ENCODE data around the gene EXOC6B.

The EXOC6B gene

DNA sequence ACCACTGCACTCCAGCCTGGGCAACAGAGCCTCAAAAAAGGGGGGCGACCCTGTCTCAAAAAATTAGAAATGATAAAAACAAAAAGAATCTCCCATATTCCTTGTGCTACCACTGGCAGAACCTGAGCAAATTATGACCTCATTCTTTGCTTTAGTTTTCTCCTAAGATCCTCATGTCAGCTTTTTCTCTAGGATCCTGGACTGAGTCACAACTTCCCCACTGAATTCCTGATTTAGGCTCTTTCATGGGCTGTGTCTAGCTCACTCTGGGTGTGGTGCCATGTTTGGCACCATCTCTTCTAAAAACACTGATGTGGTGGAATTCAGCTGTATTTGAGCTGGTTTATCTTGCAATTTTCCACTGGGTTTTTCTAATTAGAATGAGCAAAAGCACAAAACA lies 37.1 kb downstream of the EXOC6B start:
- DNase-seq, result no peak

DNA sequence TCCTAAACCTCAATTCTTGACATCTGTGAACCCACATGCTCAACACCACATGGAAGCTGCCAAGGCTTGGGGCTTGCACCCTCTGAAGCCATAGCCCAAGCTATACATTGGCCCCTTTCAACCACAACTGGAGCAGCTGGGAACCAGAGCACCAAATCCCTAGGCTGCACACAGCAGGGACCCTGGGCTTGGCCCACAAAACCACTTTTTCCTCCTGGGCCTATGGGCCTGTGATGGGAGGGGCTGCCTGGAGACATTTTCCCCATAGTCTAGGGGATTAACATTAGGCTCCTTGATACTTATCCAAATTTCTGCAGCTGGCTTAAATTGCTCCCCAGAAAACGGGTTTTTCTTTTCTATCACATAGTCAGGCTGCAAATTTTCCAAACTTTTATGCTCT lies 40.3 kb downstream of the EXOC6B start:
- DNase-seq, result no peak

DNA sequence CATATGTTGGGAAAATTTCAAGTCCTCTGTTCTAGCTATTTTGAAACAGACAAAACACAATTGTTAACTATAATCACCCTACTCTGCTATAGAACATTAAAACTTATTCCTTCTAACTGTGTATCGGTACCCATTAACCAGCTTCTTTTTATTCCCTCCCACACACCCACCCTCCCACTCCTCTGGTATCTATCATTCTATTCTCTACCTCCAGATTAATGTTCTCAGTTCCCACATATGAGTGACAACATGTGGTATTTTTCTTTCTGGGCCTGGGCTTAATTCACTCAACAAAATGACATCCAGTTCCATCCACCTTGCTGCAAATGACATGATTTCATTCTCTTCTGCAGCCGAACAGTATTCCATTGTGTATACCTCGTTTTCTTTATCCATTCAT lies 43.3 kb downstream of the EXOC6B start:
- no peak for DNase-seq

DNA sequence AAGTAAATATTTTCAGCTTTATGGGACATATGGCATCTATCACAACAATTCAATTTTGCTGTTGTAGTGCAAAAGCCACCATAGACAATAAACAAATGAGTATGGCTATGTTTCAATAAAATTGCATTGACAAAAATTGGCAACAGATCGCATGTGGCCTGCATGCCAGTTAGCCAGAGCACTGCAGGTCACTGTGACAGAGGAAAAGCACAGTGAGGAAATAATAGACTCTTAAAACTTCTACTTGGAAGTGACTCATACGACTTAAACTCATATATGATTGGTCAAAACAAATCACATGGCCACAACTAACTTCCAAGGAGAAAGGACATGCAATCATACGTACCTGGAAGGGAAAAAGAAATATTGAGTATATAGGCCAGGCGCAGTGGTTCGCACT lies 44.4 kb downstream of the EXOC6B start:
- DNase-seq, result no peak

DNA sequence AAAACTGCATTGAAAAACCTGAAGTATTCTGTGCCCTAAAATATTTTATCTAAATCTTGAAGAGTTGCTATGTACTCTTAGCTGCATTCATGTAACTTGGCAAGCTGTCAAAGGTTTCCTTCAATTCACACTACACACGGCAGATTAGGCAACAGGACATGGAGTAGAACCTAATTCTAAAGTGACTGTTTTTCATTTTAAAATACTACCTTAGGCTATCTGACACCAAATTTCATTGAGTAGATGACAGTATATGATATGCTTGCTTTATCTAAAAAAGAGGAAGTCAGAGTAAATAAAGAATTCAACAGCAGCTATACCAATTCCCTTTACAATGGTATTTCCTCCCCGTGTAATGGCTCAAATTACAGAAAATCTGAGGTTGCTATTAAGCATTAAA lies 45.4 kb downstream of the EXOC6B start:
- no peak for DNase-seq

DNA sequence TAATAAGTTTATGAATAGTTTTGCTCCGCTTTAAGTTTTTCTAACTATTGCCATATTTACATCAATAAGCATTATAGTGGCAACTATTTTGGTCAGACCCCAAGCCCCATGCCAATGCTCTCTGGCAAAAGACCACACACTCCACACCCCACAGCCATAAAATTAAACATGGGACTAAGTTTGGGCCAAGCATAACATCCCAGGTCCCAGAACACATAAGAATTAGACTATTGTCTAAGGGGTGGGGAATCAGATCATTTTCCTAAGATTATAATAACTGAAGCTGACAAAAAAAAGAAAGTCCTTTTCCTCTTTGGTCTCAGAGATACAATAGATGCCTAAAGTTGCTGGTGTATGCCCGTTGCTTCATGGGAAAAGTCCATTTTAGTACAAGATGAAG lies 46.3 kb downstream of the EXOC6B start:
- no peak for DNase-seq

DNA sequence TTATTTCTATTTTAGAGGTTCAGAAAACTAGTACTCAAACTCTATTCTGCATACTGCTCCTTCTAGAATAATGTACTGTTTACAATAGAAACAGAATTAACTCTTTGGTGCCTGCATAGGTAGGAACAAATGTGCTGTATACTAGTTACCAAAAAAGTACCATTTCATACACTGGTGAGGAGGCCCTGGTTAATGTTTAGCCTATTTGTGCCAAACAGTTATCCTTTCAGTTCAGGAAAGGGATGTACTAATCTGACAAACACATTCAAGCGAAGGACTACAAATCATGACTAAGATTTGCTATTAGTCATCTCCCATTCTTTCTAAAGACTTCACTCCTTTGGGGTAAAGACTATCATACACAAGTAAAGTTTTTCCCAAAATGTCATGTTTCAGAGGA lies 47.4 kb downstream of the EXOC6B start:
- DNase-seq, result no peak

DNA sequence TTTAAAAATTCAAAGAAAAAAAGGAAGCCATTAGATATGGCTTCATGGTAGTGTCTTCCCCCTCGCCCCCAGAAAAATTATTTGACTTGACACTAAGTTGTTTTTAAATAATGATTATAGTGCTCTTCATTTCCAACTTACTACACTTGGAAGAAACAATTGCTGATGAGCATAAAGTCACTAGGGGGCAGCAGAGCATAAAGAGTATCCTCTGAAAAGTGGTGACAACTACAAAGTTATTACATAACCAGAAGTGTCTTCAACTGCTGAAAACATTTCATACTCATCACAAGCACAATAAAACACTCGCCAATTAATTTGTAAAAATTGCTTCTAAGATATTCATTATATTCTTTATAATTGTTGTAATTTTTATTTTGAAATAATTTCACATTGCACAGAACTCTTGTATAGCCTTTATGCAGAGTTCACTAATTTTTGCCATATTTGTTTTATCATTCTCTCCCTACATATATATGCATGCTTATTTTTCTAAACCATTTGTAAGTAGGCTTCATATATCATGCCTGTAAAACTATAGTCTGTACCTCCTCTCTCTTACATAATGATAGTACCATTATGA lies 54.9 kb downstream of the EXOC6B start:
- DNase-seq, result peak; percentile 2 to 78 (median 52)

DNA sequence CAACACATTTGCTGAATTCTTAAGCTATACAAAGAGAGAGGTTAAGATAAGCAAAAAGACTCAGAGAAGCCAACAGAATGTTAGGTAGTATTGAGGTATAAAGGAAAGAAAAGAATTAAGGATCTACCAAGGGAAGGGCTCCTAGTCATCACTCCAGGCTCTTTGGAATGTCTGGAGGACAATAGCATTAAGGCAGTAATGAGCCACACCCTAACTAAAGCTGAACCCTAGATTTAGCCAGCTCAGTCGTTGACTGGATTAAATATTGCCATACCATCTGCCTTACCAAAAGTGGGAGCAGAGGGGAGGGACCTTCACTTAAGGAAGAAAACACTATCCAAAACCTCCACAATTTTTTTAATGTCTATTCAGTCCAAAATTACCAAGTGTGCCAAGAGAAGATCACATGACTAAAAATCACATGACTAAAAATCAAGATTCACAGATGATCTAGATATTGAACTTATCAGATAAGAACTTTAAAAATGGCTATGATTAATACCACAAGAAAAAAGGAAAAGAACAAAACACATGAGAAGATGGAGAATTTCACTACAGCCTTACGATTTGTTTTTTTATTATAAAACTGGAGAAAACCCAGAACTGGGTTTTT lies 59.7 kb downstream of the EXOC6B start:
- no peak for DNase-seq

DNA sequence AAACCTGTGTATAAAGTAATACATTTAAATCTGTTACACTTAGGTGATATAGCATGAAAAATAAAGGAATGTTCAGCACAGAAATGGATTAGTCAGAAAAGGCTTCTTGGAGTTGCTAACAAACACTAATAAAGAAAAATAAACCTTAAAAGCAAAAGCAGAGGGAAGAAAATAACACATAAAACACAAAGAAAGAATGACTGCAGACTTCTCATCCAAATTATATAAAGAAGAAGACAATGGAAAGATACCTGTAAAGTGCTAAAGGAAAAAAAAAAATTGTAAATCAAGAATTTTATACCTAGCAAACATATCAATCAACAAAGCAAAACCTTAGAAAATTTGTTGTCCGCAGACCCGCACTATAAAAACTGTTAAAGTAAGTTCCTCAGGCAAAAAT lies 63.6 kb downstream of the EXOC6B start:
- DNase-seq, result no peak

DNA sequence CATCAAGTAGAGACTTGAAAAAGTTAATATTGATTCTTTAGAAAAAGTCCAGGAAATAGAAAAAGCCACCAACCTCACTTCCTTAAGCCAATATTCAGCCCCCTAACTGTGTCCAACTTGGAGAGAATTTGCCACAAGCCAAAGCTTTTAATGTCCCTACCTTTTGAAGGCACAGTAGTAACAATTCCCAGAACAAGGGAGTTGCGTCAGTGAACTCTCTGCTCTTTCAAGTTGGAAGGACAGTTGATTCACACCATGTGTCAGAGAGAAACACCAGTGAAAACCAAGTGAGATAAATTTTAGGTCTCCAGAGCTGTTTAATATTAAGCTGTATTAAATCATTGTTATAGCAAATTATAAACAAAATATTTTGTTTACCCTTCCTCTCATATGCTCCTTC lies 66.1 kb downstream of the EXOC6B start:
- no peak for DNase-seq

DNA sequence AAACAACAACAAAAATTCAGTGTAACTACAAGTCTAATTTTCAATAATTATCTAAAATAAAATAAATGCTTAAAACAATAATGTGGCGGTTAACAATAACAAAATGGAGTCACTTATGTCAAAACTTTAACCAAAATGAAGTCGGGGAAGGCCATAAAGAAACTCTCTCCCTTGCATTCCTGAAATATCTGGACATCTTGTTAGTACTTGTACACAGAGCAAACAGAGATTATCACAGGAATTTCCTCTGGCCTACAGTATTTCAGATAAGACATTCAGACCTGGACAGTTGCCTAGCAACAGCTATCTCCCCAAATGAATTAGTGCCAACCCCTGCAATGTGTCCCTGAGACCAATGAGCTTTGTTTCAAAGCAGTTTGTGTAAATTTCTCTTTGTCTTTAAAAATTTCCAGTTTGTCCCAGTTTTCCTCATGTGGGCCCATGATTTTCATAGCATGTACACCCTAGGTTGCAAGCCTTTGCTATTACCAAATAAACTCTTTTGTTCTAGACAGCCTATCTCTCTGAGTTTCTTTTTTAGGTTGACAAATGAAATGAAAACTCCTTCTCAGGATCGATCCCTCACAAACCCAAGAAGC lies 68.6 kb downstream of the EXOC6B start:
- DNase-seq, result no peak

DNA sequence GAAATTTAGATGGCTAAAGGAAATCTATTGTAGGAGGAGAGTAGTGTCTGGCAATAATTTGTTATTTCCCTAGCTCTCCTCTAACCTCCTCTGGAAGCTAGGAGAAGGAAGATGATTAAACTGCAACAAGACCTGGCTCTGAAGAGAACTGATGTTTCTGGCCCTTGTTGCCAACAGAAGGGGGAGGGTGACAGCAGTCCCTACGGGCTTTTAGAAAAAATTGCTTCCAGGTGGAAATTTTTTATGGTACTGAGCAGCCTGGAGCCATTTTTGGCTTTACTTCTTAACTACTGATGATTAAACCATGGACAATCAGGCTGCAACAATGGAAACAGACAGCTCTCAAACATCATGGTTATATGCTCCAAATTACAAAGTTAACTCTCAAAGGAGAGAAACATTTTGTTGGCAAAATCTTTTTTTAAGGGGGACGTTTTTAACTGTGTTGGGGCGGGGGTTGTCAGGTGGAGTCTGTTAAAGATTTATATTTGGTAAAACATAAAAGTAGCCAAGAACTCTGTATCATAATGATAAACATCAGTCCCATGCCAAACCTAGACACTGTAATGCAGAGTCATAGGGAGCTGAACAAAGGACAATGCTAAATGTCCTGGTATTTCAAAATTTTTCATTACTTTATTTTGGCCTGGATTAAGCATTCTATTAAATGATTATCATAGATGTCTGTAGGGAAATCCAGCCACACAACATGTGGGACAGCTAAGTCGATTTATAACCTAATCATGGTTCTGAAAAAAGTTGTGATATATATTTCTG lies 70.0 kb downstream of the EXOC6B start:
- no peak for DNase-seq

DNA sequence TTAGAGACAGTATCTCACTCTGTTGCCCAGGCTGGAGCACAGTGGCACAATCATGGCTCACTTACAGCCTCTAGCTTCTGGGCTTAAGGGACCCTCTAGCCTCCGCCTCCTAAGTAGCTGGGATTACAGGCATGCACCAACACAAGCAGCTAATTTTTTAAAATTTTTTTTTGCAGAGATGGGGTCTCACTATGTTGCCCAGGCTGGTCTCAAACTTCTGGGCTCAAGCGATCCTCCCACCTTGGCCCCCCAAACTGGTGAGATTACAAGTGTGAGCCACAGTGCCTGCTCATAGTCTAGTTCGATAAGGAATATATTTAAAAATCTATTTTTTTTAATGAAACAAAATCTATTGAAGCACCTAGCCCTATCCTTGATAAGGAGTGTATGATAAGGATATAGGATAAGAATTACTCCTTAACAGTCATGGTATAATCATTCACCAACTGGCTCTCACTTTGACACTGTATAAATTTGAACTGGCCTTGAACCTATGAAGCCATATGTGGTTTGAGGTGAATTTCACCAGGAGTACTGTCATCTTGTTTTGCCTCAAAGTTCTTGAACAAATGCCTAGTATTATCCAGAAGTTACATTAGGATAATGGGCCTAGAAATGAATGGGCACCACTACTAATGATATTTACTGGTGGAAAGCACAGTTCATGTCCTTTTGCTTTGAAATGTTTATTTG lies 71.1 kb downstream of the EXOC6B start:
- DNase-seq, result no peak

DNA sequence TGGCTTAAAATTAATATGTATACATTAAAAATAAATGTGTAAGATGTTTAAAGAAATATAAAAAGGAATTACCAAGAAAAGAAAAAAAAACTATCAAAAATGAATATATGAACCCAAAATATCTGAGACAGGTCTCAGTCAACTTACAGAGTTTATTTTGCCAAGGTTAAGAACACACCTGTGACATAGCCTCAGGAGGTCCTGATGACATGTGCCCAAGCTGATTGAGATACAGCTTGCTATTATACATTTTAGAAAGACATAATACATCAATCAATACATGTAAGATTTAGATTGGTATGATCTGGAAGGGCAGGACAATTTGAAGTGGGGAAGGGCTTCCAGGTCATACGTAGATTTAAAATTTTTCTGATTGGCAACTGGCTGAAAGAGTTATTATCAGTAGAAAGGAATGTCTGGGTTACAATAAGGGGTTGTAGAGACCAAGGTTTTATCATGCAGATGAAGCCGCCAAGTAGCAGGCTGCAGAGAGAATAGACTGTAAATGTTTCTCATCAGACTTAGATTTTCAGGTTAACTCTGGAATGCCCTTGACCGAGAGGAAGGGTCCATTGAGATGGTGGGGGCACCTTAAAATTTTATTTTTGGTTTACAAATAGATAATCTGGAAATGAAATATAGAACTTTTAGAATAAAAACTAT lies 74.7 kb downstream of the EXOC6B start:
- no peak for DNase-seq

DNA sequence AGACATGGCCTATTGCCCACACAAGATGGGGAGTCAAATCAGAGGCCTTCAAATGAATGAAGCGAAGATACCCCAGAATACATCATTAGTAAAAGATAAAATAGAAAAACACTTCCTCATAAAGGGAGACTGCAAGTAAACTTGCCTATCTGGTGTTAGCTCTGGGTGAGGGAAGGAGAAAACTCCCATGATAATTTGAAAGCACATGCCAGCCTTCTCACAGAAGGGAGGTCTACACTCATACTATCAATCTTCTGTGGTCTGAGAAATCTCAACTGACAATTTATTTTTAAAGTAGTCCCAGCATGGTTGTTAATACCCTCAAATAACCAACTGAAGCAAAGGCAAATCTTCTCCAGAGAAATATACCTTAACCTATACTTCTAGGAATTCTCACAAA lies 75.4 kb downstream of the EXOC6B start:
- DNase-seq, result no peak

DNA sequence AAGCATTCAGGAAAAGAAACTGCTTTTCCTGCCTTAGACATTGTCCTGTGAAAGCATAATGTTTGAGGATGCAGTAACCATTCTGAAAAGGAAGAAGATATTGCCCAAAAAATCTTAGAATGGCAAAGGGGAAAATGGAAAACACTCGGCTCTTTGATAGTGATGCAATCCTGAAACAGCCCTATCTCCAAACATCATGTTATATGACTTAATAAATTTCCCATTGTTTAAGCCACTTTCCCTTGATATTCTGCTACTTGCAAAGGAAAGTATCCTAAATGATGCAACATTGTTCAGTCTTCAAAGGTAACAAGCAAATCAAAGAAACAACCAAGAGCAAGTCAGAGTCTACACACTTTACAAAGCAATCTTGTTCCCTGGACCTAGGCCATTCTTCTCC lies 78.5 kb downstream of the EXOC6B start:
- no peak for DNase-seq

DNA sequence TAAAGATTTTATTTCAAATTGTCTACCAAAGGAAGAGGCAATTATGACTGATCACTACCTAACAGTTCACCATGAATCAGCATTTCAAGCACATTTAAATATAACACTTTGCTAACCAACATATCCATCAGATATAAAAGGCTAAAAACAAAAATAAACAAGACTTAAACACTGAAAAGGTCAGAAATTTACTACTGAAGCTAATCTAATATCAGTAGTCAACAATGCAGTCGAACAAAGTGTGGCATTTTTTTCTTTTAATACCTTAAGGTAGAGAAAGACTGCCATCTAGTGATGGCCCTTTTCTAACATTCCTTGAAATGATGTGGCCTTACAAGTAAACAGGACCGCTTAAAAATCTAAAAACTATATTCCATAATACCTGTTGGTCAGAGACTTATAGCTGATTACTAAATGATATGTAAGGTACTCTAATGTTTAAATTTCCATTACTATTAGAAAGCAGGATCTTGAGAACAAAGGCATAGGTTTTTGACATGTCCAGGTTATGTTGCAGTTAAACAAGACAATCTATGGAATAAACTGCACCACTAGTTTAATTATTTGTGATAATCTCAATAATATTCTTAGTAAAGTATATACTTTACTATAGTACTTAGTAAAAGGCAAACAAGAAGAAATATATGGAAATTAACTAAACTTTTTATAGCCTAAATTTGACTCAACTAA lies 80.0 kb downstream of the EXOC6B start:
- DNase-seq, result peak in 3 of 6 experiments; percentile 6 to 18 (median 13)

DNA sequence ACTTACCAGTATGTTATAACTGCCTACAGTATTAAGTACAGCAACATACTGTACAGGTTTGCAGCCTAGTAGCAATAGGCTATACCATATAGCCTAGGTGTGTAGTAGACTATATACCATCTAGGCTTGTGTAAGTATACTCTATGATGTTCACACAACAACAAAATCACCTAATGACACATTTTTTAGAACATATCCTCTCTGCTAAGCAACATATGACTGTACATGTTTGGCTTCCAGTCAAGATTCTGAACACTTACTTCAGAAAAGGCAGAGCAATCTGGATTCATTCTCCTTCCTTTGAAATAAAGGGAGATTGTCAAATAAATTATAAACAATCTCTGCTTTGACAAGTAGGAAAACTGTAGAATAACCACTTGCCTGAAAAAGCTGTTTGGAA lies 81.8 kb downstream of the EXOC6B start:
- DNase-seq, result no peak

DNA sequence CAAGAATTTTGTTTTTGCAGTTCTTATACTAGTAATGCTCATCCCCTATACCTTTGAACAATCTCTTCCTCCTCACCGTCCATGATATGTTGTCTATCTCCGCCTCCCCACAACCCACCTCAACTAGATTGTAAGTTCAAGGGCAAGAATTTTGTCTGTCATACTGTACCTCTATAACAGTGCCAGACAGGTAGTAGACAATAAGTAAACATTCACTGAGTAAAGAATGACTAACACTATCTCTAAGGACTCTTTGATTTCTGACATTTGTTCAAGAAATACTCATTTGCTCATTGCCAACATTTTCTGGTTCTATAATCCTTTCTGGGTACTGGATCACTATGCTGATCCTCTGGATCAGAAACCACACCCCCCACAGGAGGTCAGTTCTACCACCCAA lies 82.4 kb downstream of the EXOC6B start:
- no peak for DNase-seq

DNA sequence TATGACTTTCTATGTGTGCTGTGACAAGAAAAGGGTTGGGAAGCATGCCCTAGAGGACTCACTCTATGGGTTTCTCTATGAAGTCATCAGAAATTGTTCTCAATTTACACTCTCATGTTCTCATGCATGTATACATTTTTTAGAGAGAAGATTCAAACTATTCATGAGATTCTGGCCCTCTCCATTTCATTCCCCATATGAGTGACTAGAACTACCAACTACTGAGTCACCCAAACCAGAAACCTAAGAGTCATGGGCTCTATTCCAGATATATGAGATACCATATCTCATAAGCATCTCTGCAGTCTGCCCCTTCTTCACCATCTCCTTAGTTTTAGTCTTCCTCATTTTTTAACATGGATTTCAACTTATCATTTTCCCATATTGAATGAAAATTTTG lies 87.7 kb downstream of the EXOC6B start:
- DNase-seq, result no peak

DNA sequence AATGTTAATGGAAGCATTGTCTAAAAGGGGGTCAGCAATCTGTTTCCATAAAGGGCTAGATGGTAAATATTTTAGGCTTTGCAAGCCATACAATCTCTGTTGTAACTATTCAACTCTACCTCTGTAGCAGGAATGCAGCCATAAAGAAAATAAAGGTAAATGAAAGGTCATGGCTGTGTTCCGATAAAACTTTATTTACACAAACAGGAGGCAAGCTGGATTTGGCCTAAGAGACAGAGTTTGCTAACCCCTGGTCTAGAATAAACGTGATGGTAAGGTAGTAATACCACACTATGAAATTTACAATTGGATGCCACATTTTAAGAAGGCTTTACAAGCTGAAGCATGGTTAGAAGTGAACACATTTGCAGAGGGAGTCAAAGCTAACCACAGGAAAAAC lies 91.4 kb downstream of the EXOC6B start:
- no peak for DNase-seq
